ENCODE results near the gene SRSF8.

SRSF8 gene

GRCh38 chr11:95095858-95096587, 29.3 kb downstream of the SRSF8 start:
- no peak for DNase-seq
- TF ChIP-seq POLR2A (IDR thresholded peaks at IDR 0.05; ENCODE audit: low read length) (no peak), GATA1 (IDR thresholded peaks at IDR 0.05; ENCODE audit: low read depth, low read length) (no peak)

DNA sequence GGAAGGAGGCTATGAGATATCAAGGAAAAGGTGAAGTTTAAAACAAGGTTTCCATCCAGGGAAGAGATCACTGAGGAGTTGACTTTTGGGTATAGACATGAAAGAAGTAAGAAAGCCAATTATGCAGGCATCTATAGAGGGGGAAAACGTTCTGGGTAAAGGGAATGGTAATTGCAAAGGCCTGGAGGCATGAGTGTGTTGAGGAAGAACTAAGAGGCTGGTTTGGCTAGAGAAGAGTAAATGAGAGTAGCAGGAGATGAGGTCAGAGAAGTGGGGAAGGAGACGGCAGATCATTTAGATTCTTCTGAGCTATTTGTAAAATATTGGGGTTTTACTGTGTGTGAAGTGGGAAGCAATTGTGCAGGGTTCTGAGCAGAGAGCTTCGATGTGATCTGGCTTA, 30.5 kb downstream of the SRSF8 start:
- DNase-seq = no peak
- no peak for TF ChIP-seq GATA1 (IDR thresholded peaks at IDR 0.05; ENCODE audit: low read depth, low read length)
- no peak for TF ChIP-seq POLR2A (IDR thresholded peaks at IDR 0.05; ENCODE audit: low read length)

- TF ChIP-seq GATA1 (IDR thresholded peaks at IDR 0.05; ENCODE audit: low read depth, low read length) (no peak), POLR2A (IDR thresholded peaks at IDR 0.05; ENCODE audit: low read length) (no peak)
- DNase-seq = no peak
These were observed 32.1 kb downstream of the SRSF8 start for GRCh38 chr11:95098826-95099225.

GRCh38 chr11:95100191-95100648, 33.5 kb downstream of the SRSF8 start:
- DNase-seq = peak; percentile 62 to 87
- TF ChIP-seq POLR2A (IDR thresholded peaks at IDR 0.05; ENCODE audit: low read length) (no peak), GATA1 (IDR thresholded peaks at IDR 0.05; ENCODE audit: low read depth, low read length) (no peak)

DNA sequence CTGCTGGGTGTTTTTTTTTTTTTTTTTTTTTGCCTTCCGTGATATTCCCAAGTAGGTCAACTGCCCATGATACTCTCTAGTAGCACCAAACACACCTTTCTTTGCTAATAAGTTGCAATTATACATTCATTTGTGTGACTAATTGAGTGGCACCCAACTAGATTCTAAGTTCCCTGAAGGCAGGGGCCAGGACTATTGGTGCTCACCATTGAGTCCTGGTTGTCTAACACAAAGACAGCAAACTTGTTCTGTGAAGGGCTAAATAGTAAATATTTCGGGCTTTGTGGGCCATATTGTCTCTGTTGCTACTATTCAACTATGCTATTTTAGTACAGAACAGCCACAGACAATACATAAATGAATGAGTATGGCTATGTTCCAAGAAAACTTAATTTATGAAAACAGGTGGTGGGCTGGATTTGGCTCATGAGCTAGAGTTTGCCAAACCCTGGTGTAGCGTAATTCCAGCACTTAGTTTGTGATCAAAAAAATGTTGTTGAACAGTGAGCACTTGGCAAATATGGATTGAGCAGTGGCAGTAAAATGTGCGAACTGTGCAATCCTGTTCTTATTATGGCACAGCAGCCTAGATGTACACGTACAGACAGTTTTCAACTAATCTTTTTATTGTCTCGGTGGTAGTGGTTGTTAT, 34.3 kb downstream of the SRSF8 start:
- no peak for DNase-seq
- TF ChIP-seq GATA1 (IDR thresholded peaks at IDR 0.05; ENCODE audit: low read depth, low read length) (no peak), POLR2A (IDR thresholded peaks at IDR 0.05; ENCODE audit: low read length) (no peak)

GRCh38 chr11:95101935-95102334, 35.2 kb downstream of the SRSF8 start:
- no peak for DNase-seq

GRCh38 chr11:95102733-95103132, 36.0 kb downstream of the SRSF8 start:
- TF ChIP-seq POLR2A (IDR thresholded peaks at IDR 0.05; ENCODE audit: low read length) (no peak), GATA1 (IDR thresholded peaks at IDR 0.05; ENCODE audit: low read depth, low read length) (no peak)
- DNase-seq = no peak

More at GRCh38 chr11:95101935-95102334, 35.2 kb downstream of the SRSF8 start:
- no peak for TF ChIP-seq POLR2A (IDR thresholded peaks at IDR 0.05; ENCODE audit: low read length)
- TF ChIP-seq GATA1 (IDR thresholded peaks at IDR 0.05; ENCODE audit: low read depth, low read length) = no peak

DNA sequence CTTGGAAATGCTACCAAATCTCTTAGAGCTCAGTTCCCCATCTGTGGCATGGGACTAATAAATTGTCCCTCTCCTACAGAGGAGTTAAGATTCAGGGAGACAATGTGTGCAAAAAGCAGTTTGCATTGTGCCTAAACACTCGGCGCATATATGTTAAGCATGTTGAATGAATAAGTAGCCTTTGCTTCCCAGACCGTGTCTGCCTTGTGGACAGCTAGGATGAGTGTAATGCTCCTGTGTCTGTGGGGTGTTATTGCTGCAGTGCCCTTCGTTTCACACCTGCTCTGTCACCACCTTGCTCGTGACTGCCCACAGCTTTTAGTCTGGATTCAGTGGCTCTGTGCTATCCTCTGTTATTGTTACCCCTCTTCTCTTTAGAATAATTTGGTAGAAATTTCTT, 37.0 kb downstream of the SRSF8 start:
- TF ChIP-seq POLR2A (IDR thresholded peaks at IDR 0.05; ENCODE audit: low read length) = no peak
- no peak for TF ChIP-seq GATA1 (IDR thresholded peaks at IDR 0.05; ENCODE audit: low read depth, low read length)
- no peak for DNase-seq

GRCh38 chr11:95104121-95104830, 37.6 kb downstream of the SRSF8 start:
- DNase-seq = no peak
- no peak for TF ChIP-seq GATA1 (IDR thresholded peaks at IDR 0.05; ENCODE audit: low read depth, low read length)
- no peak for TF ChIP-seq POLR2A (IDR thresholded peaks at IDR 0.05; ENCODE audit: low read length)

GRCh38 chr11:95104856-95105255, 38.1 kb downstream of the SRSF8 start:
- no peak for DNase-seq
- TF ChIP-seq POLR2A (IDR thresholded peaks at IDR 0.05; ENCODE audit: low read length) (no peak), GATA1 (IDR thresholded peaks at IDR 0.05; ENCODE audit: low read depth, low read length) (no peak)

DNA sequence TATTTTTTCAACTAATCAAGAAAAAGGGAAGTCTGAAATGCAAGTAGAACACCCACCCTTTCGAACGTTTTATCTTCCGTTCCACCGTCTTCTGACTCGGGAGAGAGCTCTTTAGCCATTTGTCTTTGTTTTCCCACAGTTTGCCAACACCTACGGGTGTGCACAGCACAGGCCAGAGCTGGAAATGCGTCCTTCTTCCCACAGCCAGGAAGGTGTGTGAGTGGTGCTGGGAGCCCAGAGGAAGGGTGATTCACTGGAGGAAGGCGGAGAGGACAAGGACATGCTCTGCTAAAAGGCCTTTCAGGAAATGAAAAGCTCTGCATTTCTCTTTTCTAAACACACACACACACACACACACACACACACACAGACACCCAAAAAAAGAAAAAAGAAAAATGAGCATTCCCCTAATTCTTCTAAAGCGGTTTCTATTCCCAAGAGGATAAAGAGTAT, 41.5 kb downstream of the SRSF8 start:
- TF ChIP-seq GATA1 (IDR thresholded peaks at IDR 0.05; ENCODE audit: low read depth, low read length) (no peak), POLR2A (IDR thresholded peaks at IDR 0.05; ENCODE audit: low read length) (no peak)
- no peak for DNase-seq

GRCh38 chr11:95108671-95109551, 42.2 kb downstream of the SRSF8 start:
- TF ChIP-seq GATA1 (IDR thresholded peaks at IDR 0.05; ENCODE audit: low read depth, low read length) (no peak), POLR2A (IDR thresholded peaks at IDR 0.05; ENCODE audit: low read length) (no peak)
- DNase-seq = peak; percentile 79 to 85

DNA sequence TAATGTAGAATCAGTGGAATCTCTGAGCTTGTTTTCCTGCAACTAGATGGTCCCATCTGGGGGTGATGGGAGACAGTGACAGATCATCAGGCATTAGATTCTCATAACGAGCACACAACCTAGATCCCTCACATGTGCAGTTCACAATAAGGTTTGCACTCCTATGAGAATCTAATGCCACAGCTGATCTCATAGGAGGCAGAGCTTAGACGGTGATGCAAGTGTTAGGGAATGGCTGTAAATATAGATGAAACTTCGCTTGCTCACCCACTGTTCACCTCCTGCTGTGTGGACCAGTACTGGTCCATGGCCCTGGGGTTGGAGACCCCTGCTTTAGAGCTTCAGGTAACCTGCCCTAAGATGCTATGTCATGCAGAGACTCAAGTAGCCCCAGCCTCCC, 44.8 kb downstream of the SRSF8 start:
- peak in 1 of 2 experiments; percentile 35 for DNase-seq
